Coronary artery (tissue), 2 donors: ENCODE measurements around the gene EML6.

Source experiments
- DNase-seq: peaks from one replicate; pipeline ENCODE4 v3.0.0-alpha.2; 2017; ENCODE audit warnings: low spot score
- H3K27ac ChIP-seq, 2 donors: fragments of 200-600 bp; sonication (generic); one replicate each; pipeline ENCODE4 v1.5.1; 2016 to 2019
- H3K4me3 ChIP-seq: fragments of 200-600 bp; sonication (generic); 2 replicates; pipeline ENCODE4 v1.5.1; 2016; ENCODE audit warnings: mild to moderate bottlenecking, moderate library complexity
- TF ChIP-seq, protein P1 (sequence below): fragments of 200-600 bp; sonication (generic); IDR thresholded peaks from one replicate; pipeline ENCODE4 v1.5.1; 2019; ENCODE audit warnings: antibody characterized with exemption

The EML6 gene

DNA sequence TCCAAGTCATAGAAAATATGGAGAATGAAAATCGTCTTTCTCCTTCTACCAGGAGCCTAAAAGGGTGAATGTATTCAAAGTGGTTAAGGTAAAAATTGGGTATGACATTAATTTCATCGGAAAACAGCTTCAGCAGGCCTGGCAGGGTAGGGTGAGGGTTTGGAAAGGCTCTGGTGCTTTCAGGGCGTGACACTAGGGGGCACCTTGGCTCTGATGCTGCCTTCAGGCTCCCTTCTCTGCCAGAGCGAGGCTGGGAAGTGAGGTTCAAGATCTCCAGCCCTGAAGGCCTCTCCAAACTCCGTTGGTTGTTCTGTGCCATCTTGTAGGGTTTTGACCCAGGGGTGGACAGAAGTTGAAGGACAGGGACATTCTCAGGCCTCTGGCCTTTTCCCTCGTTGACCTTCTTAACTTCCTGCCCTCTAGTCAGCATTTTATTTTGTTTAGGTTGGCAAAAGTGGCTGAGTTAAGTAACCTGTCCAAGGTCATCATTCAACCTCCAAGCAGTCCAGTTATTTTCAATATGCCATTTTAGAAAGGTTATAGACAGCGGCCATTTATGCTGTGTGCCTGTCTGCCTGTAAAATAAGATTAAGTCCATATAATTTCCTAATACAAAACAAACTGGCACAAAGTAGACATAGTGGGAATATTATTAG is 40.3 kb downstream of the EML6 start:
- TF ChIP-seq, protein P1, sequence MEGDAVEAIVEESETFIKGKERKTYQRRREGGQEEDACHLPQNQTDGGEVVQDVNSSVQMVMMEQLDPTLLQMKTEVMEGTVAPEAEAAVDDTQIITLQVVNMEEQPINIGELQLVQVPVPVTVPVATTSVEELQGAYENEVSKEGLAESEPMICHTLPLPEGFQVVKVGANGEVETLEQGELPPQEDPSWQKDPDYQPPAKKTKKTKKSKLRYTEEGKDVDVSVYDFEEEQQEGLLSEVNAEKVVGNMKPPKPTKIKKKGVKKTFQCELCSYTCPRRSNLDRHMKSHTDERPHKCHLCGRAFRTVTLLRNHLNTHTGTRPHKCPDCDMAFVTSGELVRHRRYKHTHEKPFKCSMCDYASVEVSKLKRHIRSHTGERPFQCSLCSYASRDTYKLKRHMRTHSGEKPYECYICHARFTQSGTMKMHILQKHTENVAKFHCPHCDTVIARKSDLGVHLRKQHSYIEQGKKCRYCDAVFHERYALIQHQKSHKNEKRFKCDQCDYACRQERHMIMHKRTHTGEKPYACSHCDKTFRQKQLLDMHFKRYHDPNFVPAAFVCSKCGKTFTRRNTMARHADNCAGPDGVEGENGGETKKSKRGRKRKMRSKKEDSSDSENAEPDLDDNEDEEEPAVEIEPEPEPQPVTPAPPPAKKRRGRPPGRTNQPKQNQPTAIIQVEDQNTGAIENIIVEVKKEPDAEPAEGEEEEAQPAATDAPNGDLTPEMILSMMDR, result no peak
- H3K4me3 ChIP-seq, result no peak overlapping the region
- no peak overlapping the region for H3K27ac ChIP-seq
- no peak for DNase-seq

- Histone ChIP-seq H3K27ac (no peak overlapping the region), H3K4me3 (no peak overlapping the region)
- no peak for DNase-seq
- TF ChIP-seq, protein P1, result no peak
Observed at GRCh38 chr2:54767921-54768320, 44.5 kb downstream of the EML6 start.

- TF ChIP-seq, protein P1, result no peak
- Histone ChIP-seq H3K27ac (no peak overlapping the region), H3K4me3 (no peak overlapping the region)
- no peak for DNase-seq
Observed at GRCh38 chr2:54768772-54769428, 45.4 kb downstream of the EML6 start.

DNA sequence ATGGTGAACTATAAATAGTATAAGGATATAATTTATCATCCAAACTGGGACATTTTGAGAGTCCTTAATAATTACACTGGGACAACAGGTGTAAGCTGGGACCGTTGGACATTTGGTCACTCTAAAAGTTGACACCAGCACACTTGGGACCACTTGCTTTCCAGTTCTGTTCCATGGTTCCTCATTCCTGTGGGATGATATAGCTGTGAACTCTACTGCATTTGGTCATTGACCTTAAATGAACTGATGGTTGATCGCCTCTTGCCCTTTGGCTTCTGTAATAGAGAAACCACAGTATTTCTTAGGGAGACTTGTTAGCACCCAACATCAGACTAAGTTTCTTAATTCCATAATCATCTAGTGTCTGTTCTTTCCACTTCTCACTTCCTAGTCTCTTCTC is 46.7 kb downstream of the EML6 start:
- H3K27ac ChIP-seq, result no peak overlapping the region
- TF ChIP-seq, protein P1, result no peak
- DNase-seq, result no peak
- H3K4me3 ChIP-seq, result no peak overlapping the region

DNA sequence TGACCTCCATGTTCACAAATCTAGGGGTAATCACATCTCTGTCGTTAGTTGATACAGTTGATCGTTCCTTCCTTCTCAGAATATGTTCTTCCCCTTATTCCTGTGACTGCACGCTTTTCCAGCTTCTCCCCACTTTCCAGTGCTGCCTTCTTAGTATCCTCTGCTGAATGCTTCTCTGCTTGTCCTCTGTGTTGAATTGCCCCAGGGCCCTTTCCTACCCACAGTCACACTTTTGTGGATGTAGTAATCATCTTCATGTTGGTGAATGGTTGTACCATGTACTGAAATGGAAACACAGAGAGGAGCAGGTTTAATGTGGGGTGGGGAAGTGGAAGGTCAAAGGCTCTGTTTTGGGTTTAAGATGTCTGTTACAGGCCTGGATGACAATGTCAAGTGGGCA is 47.2 kb downstream of the EML6 start:
- DNase-seq, result no peak
- TF ChIP-seq, protein P1, result no peak
- no peak overlapping the region for H3K27ac ChIP-seq
- no peak overlapping the region for H3K4me3 ChIP-seq

- H3K27ac ChIP-seq, result no peak overlapping the region
- no peak for DNase-seq
- no peak overlapping the region for H3K4me3 ChIP-seq
- TF ChIP-seq, protein P1, result no peak
Observed at GRCh38 chr2:54771166-54771885, 47.9 kb downstream of the EML6 start.
